Measurements from ENCODE around the gene ADGB. TPM values are rescaled to one million over a fixed set of nuclear protein-coding genes. Genes with fewer than 3 reads are reported as not detected.

Gene ADGB
- total and polyA plus RNA-seq, 9 of the 15 experiments (the other 6 are each of a cell fraction or from before 2014, with no cell fraction given) = not detected

DNA sequence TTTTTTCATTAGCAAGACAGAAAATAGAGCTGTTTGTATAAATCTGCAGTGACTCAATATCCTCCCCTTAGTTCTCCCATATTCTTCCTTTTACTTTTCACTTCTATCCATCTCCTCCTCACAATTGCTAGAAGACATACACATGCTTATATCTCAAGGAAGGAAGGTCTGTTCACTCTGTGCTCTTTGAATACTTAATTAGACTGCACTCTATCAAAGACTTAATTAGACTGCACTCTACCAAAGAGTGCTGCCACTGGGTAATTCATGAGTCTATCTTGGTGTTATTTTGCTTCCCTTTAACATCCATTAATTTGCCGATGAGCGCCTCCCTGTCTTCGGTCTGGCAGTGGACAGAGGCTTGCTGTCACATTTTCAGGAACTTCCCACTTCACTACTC, 241.9 kb downstream of the ADGB start:
- H3K9me1 ChIP-seq (ENCODE audit: control insufficient read depth, insufficient read depth, low read length) = no peaks in the 10 kb centered on the region
- H3K4me1 ChIP-seq (replicated peaks in 1 of 2; ENCODE audit: control insufficient read depth in 2 of 2, insufficient read depth in 2 of 2, low read length in 2 of 2) = no peaks in the 10 kb centered on the region
- POLR2A ChIA-PET = interaction anchor here (1.5 kb wide), 1 partner anchor 12 kb away, joined by 4 read pairs; no protein-coding TSS in a partner anchor
- H3K4me3 ChIP-seq = no peak overlapping the region
- CTCF ChIA-PET (ENCODE audit: low intra/inter-chr PET ratio) = no interaction called here
- FAIRE-seq (no peak), DNase-seq (ENCODE audit: extremely low read depth in 1 of 4, low spot score in 3 of 4) (no peak), ATAC-seq (no peak; the same call in 2 of the 3 replicates)
- no peak overlapping the region for H2AFZ ChIP-seq (ENCODE audit: low read depth, low read length)
- in situ Hi-C loops (cut with MboI) = no loop called here
- TF ChIP-seq FOSL1 (tag; conservative IDR thresholded peaks at IDR 0.05) = no peak
- no peaks in the 10 kb centered on the region for H3K79me2 ChIP-seq (ENCODE audit: control insufficient read depth, insufficient read depth, low read length)
- no peaks in the 10 kb centered on the region for H3K27me3 ChIP-seq (ENCODE audit: control insufficient read depth in 2 of 2, insufficient read depth in 2 of 2, low read length in 2 of 2)
- no peaks in the 10 kb centered on the region for H3K36me3 ChIP-seq (ENCODE audit: control insufficient read depth, insufficient read depth, low read length)
- H3K27ac ChIP-seq (ENCODE audit: extremely low read depth, low read depth, low read length) = no peak overlapping the region
- no TSS peak for BruUV-seq (replicated peaks)
- H3K4me2 ChIP-seq (ENCODE audit: insufficient read depth, low read length) = no peak overlapping the region
- H4K20me1 ChIP-seq (replicated peaks; ENCODE audit: control insufficient read depth, insufficient read depth, low read length) = no peaks in the 10 kb centered on the region
- no peaks in the 10 kb centered on the region for H3K9me3 ChIP-seq (replicated peaks; ENCODE audit: control insufficient read depth, insufficient read depth, low read depth, low read length)
- WGBS (ENCODE audit: insufficient coverage, low coverage, missing lambda C conversion rate) = 74% methylated on average over 3 of the region's 3 CpGs
- intact Hi-C loops (cut with micrococcal nuclease) = no loop called here
- H3K9ac ChIP-seq (ENCODE audit: insufficient read depth in 1 of 2, low read depth in 2 of 2, low read length in 2 of 2) = no peak overlapping the region

DNA sequence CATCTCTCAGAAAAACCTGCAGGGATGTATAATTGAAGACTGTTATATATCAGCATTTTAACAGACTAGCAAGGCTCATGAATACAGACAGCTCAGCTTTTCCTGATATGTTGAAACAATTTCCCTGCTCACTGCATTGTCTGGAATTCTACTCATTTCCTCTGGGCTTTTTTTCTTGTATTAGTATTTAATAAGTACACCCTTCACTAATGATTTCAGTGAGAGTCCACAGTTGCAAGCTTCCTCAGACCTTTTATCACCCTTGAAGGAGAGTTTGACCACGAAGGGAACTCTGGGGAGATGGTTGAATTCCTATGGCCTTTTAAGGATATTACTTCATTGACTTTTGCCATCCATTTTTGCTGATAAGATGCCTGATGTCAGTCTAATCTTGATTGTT, 248.7 kb downstream of the ADGB start:
- no peak overlapping the region for H2AFZ ChIP-seq (ENCODE audit: low read depth, low read length)
- no peak overlapping the region for H3K27ac ChIP-seq (ENCODE audit: extremely low read depth, low read depth, low read length)
- no peak overlapping the region for H3K4me3 ChIP-seq
- H3K9ac ChIP-seq (ENCODE audit: insufficient read depth in 1 of 2, low read depth in 2 of 2, low read length in 2 of 2) = no peak overlapping the region
- no peaks in the 10 kb centered on the region for H3K79me2 ChIP-seq (ENCODE audit: control insufficient read depth, insufficient read depth, low read length)
- intact Hi-C loops (cut with micrococcal nuclease) (no loop called here), in situ Hi-C loops (cut with MboI) (no loop called here)
- BruUV-seq (replicated peaks) = no TSS peak
- 13% methylated on average over 1 of the region's 1 CpG for WGBS (ENCODE audit: insufficient coverage, low coverage, missing lambda C conversion rate)
- no peak overlapping the region for H3K4me2 ChIP-seq (ENCODE audit: insufficient read depth, low read length)
- no peaks in the 10 kb centered on the region for H3K9me1 ChIP-seq (ENCODE audit: control insufficient read depth, insufficient read depth, low read length)
- H3K4me1 ChIP-seq (replicated peaks in 1 of 2; ENCODE audit: control insufficient read depth in 2 of 2, insufficient read depth in 2 of 2, low read length in 2 of 2) = 0 out of 5 replicates have a peak, but pooled peaks cover 0 to 5% of the 10 kb centered on the region in 2 experiments
- H3K36me3 ChIP-seq (ENCODE audit: control insufficient read depth, insufficient read depth, low read length) = no peaks in the 10 kb centered on the region
- TF ChIP-seq CBX2 (IDR thresholded peaks at IDR 0.05; ENCODE audit: insufficient read depth, low read length, poor library complexity, severe bottlenecking) (no peak), MCM5 (IDR thresholded peaks at IDR 0.05; ENCODE audit: low read depth) (no peak), ZNF696 (CRISPR knock-in tag; conservative IDR thresholded peaks at IDR 0.05) (no peak), GTF2A2 (tag; IDR thresholded peaks at IDR 0.05) (no peak), MCM2 (IDR thresholded peaks at IDR 0.05; ENCODE audit: low read depth) (no peak)
- TF ChIP-seq, protein P1, sequence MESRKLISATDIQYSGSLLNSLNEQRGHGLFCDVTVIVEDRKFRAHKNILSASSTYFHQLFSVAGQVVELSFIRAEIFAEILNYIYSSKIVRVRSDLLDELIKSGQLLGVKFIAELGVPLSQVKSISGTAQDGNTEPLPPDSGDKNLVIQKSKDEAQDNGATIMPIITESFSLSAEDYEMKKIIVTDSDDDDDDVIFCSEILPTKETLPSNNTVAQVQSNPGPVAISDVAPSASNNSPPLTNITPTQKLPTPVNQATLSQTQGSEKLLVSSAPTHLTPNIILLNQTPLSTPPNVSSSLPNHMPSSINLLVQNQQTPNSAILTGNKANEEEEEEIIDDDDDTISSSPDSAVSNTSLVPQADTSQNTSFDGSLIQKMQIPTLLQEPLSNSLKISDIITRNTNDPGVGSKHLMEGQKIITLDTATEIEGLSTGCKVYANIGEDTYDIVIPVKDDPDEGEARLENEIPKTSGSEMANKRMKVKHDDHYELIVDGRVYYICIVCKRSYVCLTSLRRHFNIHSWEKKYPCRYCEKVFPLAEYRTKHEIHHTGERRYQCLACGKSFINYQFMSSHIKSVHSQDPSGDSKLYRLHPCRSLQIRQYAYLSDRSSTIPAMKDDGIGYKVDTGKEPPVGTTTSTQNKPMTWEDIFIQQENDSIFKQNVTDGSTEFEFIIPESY (CRISPR knock-in tag; IDR thresholded peaks at IDR 0.05) = no peak
- no peaks in the 10 kb centered on the region for H4K20me1 ChIP-seq (replicated peaks; ENCODE audit: control insufficient read depth, insufficient read depth, low read length)
- no peak for FAIRE-seq
- no peak for DNase-seq (ENCODE audit: extremely low read depth in 1 of 4, low spot score in 3 of 4)
- H3K9me3 ChIP-seq (replicated peaks; ENCODE audit: control insufficient read depth, insufficient read depth, low read depth, low read length) = no peaks in the 10 kb centered on the region
- ChIA-PET POLR2A (interaction anchor here (1.0 kb wide), 1 partner anchor 408 kb away, joined by 3 read pairs; no protein-coding TSS in a partner anchor), CTCF (ENCODE audit: low intra/inter-chr PET ratio) (no interaction called here)
- H3K27me3 ChIP-seq (ENCODE audit: control insufficient read depth in 2 of 2, insufficient read depth in 2 of 2, low read length in 2 of 2) = no peaks in the 10 kb centered on the region
- no peak for ATAC-seq
